Stomach (tissue), 9 donors: Measurements from ENCODE around the gene ICE1. TPM values are rescaled to one million over a fixed set of nuclear protein-coding genes. Genes with fewer than 3 reads are reported as not detected.
A peak's percentile ranks its signal among the peaks of the same experiment; 100 is the strongest.

Experiments used
- DNase-seq, 2 donors: peaks; one replicate each; pipeline versions ENCODE4 v3.0.0 to v3.0.0-alpha.2; 2013 to 2019
- H3K27ac ChIP-seq, 5 donors: fragments of 200-600 bp in 4 of 5; sonication (generic) in 4 of 5; one replicate each; pipeline ENCODE4 v1.5.1; 2013 to 2019; ENCODE audit warnings: mild to moderate bottlenecking in 1 of 5, moderate library complexity in 1 of 5
- H3K27me3 ChIP-seq, 3 donors: fragments of 200-600 bp; sonication (generic); one replicate each; pipeline ENCODE4 v1.5.1; 2017 to 2019; ENCODE audit warnings: mixed run types in 1 of 3
- H3K36me3 ChIP-seq, 4 donors: fragments of 200-600 bp; sonication (generic); 1 replicate in 3 of 4; 2 replicates in 1 of 4; pipeline ENCODE4 v1.5.1; 2016 to 2019
- H3K4me1 ChIP-seq, 4 donors: fragments of 200-600 bp; sonication (generic); one replicate each; pipeline ENCODE4 v1.5.1; 2016 to 2019
- H3K4me3 ChIP-seq, 4 donors: fragments of 200-600 bp; sonication (generic) in 3 of 4; one replicate each; pipeline ENCODE4 v1.5.1; 2016 to 2019; ENCODE audit warnings: mild to moderate bottlenecking in 1 of 4
- H3K9me3 ChIP-seq, 4 donors: fragments of 200-600 bp; sonication (generic); one replicate each; pipeline ENCODE4 v1.5.1; 2016 to 2019
- EP300 ChIP-seq: sonication (generic); formaldehyde crosslinking; IDR thresholded peaks from one replicate; pipeline ENCODE4 v1.6.1; 2017; ENCODE audit warnings: antibody characterized with exemption
- POLR2A ChIP-seq, 4 donors: fragments of 450-650 bp; IDR thresholded peaks; one replicate each; pipeline ENCODE4 v1.6.1; 2016; ENCODE audit warnings: antibody characterized with exemption in 4 of 4, control low read depth in 2 of 4, mild to moderate bottlenecking in 1 of 4, moderate library complexity in 1 of 4
- POLR2AphosphoS5 ChIP-seq, 3 donors: sonication (generic); formaldehyde crosslinking; IDR thresholded peaks; one replicate each; pipeline ENCODE4 v1.6.1; 2016; ENCODE audit warnings: antibody characterized with exemption in 3 of 3
- WGBS, 5 donors: extraction: QIAGEN DNeasy Blood & Tissue Kit in 3 of 5; methylation state at CpG; one replicate each; pipeline versions ENCODE4 v1.1.5 to v1.1.7; 2013 to 2018; 5-methylcytosine and 5-hydroxymethylcytosine counted together
- intact Hi-C: fragments of 100-400 bp; cut with DNase I; formaldehyde crosslinking; loops from one replicate; pipeline ENCODE4 v1.15.1; 2023; ENCODE audit warnings: low total_unique reads
- polyA plus RNA-seq, 3 donors: library from polyadenylated mRNA; stranded (reverse); fragments of 200-250 nt; gene quantifications; one replicate each; pipeline ENCODE4 v1.2.3, GENCODE V29; 2013
- total RNA-seq, 5 donors: library from RNA; depleted of rRNA; stranded (reverse); fragments of >200 nt; gene quantifications; one replicate each; pipeline versions ENCODE4 v1.1.0 to v1.2.3, GENCODE V29; 2014 to 2016
- TF ChIP-seq, protein P1 (sequence below), 7 experiments: fragments of 450-650 bp in 4 of 7; fragments of 200-600 bp in 3 of 7; sonication (generic) in 3 of 7; IDR thresholded peaks; one replicate each; pipeline ENCODE4 v1.5.1; 2016 to 2019; ENCODE audit warnings: antibody characterized with exemption in 7 of 7, control low read depth in 2 of 7, mild to moderate bottlenecking in 1 of 7
- donor health status: healthy with polysubstance abuse.
- donor health status: Bipolar disorder and iron deficiency.
- donor health status: healthy.

Gene ICE1
- total and polyA plus RNA-seq, 8 donors, result 4.0 to 44.1 (median 16.7) TPM

DNA sequence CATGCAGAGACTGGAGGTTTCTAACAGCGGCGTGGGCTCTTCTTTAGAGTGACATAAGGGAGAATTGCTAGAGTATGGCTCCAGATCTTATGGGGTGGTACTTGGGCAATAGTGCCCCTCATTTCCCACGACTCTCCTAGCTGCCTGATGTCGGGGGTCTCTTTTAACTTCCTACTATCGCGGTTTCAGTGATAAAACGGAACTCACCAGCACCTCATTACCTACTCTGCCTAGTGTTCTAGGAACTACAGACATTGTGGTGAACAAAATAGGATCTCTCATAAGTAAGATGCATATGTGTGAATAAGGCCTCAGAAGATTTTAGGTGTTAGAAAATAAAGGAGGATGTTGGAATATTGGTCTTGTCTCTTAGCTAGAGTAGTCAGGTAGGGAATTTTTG, 1.1 kb downstream of the ICE1 start:
- Histone ChIP-seq H3K27ac (peak overlapping the region in 3 of 5 donors; percentile 93 to 98 (median 94)), H3K9me3 (no peaks in the 10 kb centered on the region), H3K4me1 (peaks cover 33 to 76% (median 59%) of the 10 kb centered on the region in 4 donors), H3K36me3 (no peaks in the 10 kb centered on the region), H3K4me3 (peak overlapping the region; percentile 100), H3K27me3 (no peaks in the 10 kb centered on the region)
- no peak for DNase-seq
- TF ChIP-seq, protein P1, sequence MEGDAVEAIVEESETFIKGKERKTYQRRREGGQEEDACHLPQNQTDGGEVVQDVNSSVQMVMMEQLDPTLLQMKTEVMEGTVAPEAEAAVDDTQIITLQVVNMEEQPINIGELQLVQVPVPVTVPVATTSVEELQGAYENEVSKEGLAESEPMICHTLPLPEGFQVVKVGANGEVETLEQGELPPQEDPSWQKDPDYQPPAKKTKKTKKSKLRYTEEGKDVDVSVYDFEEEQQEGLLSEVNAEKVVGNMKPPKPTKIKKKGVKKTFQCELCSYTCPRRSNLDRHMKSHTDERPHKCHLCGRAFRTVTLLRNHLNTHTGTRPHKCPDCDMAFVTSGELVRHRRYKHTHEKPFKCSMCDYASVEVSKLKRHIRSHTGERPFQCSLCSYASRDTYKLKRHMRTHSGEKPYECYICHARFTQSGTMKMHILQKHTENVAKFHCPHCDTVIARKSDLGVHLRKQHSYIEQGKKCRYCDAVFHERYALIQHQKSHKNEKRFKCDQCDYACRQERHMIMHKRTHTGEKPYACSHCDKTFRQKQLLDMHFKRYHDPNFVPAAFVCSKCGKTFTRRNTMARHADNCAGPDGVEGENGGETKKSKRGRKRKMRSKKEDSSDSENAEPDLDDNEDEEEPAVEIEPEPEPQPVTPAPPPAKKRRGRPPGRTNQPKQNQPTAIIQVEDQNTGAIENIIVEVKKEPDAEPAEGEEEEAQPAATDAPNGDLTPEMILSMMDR (IDR thresholded peaks at IDR 0.05), result no peak
- no peak for TF ChIP-seq EP300
- no peak for TF ChIP-seq POLR2A (IDR thresholded peaks at IDR 0.05)
- no peak for TF ChIP-seq POLR2AphosphoS5 (IDR thresholded peaks at IDR 0.05)
- WGBS, 5 donors, result 29 to 42% (median 37%) methylated on average over 7 of the region's 7 CpGs
- intact Hi-C loops, result no loop called here

DNA sequence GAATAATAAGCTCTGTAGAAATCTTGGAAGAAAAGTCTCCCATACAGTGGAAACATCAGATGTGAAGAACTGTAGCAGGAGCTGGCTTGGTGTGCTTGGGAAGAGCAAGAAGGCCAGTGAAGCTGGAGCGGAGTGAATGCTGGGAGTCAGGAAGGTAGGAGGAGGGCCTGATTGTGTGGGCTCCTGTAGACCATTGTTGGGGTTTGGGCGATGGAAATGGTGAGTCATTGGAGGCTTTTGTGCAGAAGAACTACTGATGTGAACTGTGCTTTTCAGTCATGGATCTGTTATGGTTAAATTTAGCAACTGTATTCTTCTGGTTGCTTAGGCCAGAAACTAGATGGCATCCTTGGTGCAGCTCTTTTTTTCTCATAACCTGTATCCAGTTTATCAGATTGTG, 2.3 kb downstream of the ICE1 start:
- intact Hi-C loops, result no loop called here
- TF ChIP-seq POLR2A (IDR thresholded peaks at IDR 0.05) (no peak), POLR2AphosphoS5 (IDR thresholded peaks at IDR 0.05) (no peak), EP300 (no peak)
- TF ChIP-seq, protein P1 (IDR thresholded peaks at IDR 0.05), result no peak
- DNase-seq, result no peak
- H3K27me3 ChIP-seq, result no peaks in the 10 kb centered on the region
- 69 to 80% (median 78%) methylated on average over 2 of the region's 2 CpGs for WGBS, 5 donors
- H3K9me3 ChIP-seq, result no peaks in the 10 kb centered on the region
- H3K4me3 ChIP-seq, result peak overlapping the region in 1 of 4 donors; percentile 4
- no peak overlapping the region for H3K27ac ChIP-seq
- H3K36me3 ChIP-seq, result no peaks in the 10 kb centered on the region
- peaks cover 33 to 81% (median 65%) of the 10 kb centered on the region in 4 donors for H3K4me1 ChIP-seq

DNA sequence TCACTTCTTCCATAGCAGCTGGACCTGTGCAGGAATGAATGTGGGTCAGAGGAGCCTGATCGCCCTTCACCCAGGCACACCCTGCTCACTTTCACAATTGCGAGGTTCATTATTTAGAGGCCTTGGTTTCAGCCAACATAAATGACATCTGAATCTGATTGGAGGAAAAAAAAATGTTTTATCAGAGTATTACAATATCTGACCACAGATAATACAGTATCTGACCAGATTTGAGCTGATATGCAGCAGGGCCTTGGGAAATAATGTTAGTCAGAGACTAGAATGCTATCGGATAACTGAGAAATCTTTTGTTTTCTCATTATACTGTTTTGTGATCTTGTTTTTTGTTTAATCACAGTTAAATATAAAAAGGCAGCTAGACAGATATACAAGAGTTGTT, 7.7 kb downstream of the ICE1 start:
- WGBS, 5 donors, result 57 to 79% (median 63%) methylated on average over 3 of the region's 3 CpGs
- TF ChIP-seq POLR2A (IDR thresholded peaks at IDR 0.05) (no peak), EP300 (no peak), POLR2AphosphoS5 (IDR thresholded peaks at IDR 0.05) (no peak)
- TF ChIP-seq, protein P1 (IDR thresholded peaks at IDR 0.05), result no peak
- no peaks in the 10 kb centered on the region for H3K27me3 ChIP-seq
- H3K4me3 ChIP-seq, result no peak overlapping the region
- intact Hi-C loops, result no loop called here
- H3K36me3 ChIP-seq, result no peaks in the 10 kb centered on the region
- no peak overlapping the region for H3K27ac ChIP-seq
- no peaks in the 10 kb centered on the region for H3K9me3 ChIP-seq
- peaks cover 27 to 91% (median 56%) of the 10 kb centered on the region in 4 donors for H3K4me1 ChIP-seq
- DNase-seq, result no peak

DNA sequence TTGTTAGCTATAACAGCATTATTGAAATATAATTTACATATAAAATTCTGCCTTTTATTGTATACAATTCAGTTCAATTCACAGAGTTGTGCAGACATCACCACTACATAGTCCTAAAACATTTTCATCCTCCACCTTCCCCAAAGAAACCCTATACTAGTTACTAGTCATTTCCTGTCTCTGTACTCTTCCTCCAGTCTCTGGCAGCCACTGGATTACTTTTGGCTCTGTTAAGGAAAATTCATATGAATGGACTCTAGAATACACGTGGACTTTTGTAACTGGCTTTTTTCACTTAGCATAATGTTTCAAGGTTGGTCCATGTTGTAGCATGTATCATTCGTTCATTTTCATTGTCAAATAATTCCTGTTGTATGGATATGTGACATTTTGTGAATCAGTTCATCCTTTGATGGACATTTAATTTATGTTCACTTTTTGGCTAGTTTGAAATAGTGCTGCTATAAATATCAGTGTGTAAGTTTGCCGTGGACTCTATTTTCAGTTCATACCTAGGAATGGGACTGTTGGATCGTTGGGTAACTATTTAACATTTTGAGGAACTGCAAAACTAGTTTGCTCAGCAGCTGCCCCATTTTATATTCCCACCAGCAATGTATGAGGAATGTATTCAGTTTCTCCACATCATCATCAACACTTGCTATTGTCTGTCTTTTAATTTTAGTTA, 9.7 kb downstream of the ICE1 start:
- H3K4me3 ChIP-seq, result no peak overlapping the region
- no peaks in the 10 kb centered on the region for H3K27me3 ChIP-seq
- no peak overlapping the region for H3K27ac ChIP-seq
- H3K4me1 ChIP-seq, result peaks cover 18 to 83% (median 52%) of the 10 kb centered on the region in 4 donors
- intact Hi-C loops, result no loop called here
- 60 to 85% (median 80%) methylated on average over 4 of the region's 4 CpGs for WGBS, 5 donors
- TF ChIP-seq POLR2AphosphoS5 (IDR thresholded peaks at IDR 0.05) (no peak), POLR2A (IDR thresholded peaks at IDR 0.05) (no peak), EP300 (no peak)
- TF ChIP-seq, protein P1 (IDR thresholded peaks at IDR 0.05), result no peak
- no peak for DNase-seq
- H3K36me3 ChIP-seq, result peaks cover 0 to 9% (median 3%) of the 10 kb centered on the region in 4 donors
- no peaks in the 10 kb centered on the region for H3K9me3 ChIP-seq
